GM23338 (cell line): ENCODE measurements around the gene SFXN5. TPM values are rescaled to one million over a fixed set of nuclear protein-coding genes. Genes with fewer than 3 reads are reported as not detected.
A peak's percentile ranks its signal among the peaks of the same experiment; 100 is the strongest.

Experiments used
- ATAC-seq: fragments of 200-7000 bp; cut with Tn5 transposase; 3 replicates; pipeline ENCODE4 v1.9.1; 2020
- DNase-seq: peaks from one replicate; pipeline ENCODE4 v3.0.0-alpha.2; 2015; ENCODE audit warnings: low spot score
- H2AFZ ChIP-seq: fragments of 200-600 bp; sonication (generic); 2 replicates; pipeline ENCODE4 v1.8.0; 2016; ENCODE audit warnings: antibody characterized with exemption, mild to moderate bottlenecking, moderate library complexity
- H3F3A ChIP-seq: fragments of 200-600 bp; sonication (generic); replicated peaks from 2 replicates; pipeline ENCODE4 v1.8.0; 2017; ENCODE audit warnings: antibody characterized with exemption, mixed run types, low read depth
- H3K27ac ChIP-seq: fragments of 200-600 bp; sonication (generic); 2 replicates; pipeline ENCODE4 v1.6.1; 2016; ENCODE audit warnings: low read depth
- H3K27me3 ChIP-seq: fragments of 200-600 bp; sonication (generic); 2 replicates; pipeline ENCODE4 v1.8.0; 2016; ENCODE audit warnings: mild to moderate bottlenecking, mixed run types, moderate library complexity; ENCODE audit not compliant: insufficient read depth
- H3K36me3 ChIP-seq: fragments of 200-600 bp; sonication (generic); 2 replicates; pipeline ENCODE4 v1.8.0; 2016; ENCODE audit warnings: mild to moderate bottlenecking; ENCODE audit not compliant: insufficient read depth
- H3K4me1 ChIP-seq: fragments of 200-600 bp; sonication (generic); 2 replicates; pipeline ENCODE4 v1.8.0; 2016; ENCODE audit warnings: mild to moderate bottlenecking, moderate library complexity; ENCODE audit not compliant: insufficient read depth
- H3K4me2 ChIP-seq: fragments of 200-600 bp; sonication (generic); 2 replicates; pipeline ENCODE4 v1.7.1; 2017; ENCODE audit warnings: mixed run types
- H3K4me3 ChIP-seq: fragments of 200-600 bp; sonication (generic); 2 replicates; pipeline ENCODE4 v1.6.1; 2016; ENCODE audit warnings: mixed run types
- H3K79me2 ChIP-seq: fragments of 200-600 bp; sonication (generic); replicated peaks from 2 replicates; pipeline ENCODE4 v1.8.0; 2017; ENCODE audit warnings: mild to moderate bottlenecking; ENCODE audit not compliant: insufficient read depth
- H3K9me2 ChIP-seq: fragments of 200-600 bp; sonication (generic); 2 replicates; pipeline ENCODE4 v1.8.0; 2017; ENCODE audit not compliant: insufficient read depth
- H4K20me1 ChIP-seq: fragments of 200-600 bp; sonication (generic); replicated peaks from 2 replicates; pipeline ENCODE4 v1.8.0; 2017; ENCODE audit warnings: mild to moderate bottlenecking; ENCODE audit not compliant: insufficient read depth
- H3K27ac Mint-ChIP-seq: 2 replicates; pipeline ENCODE4 v1.8.0; 2020; ENCODE audit warnings: inconsistent platforms, mild to moderate bottlenecking, moderate library complexity, mixed read lengths
- H3K27me3 Mint-ChIP-seq: 3 replicates; pipeline ENCODE4 v1.8.0; 2022; ENCODE audit warnings: low read depth, mild to moderate bottlenecking, moderate library complexity, mixed read lengths, inconsistent platforms; ENCODE audit not compliant: insufficient read depth, poor library complexity
- H3K36me3 Mint-ChIP-seq: 3 replicates; pipeline ENCODE4 v1.8.0; 2021; ENCODE audit warnings: low read depth, mild to moderate bottlenecking, inconsistent platforms, moderate library complexity, mixed read lengths
- H3K4me1 Mint-ChIP-seq: 3 replicates; pipeline ENCODE4 v1.8.0; 2020; ENCODE audit warnings: mild to moderate bottlenecking, inconsistent platforms, mixed read lengths
- H3K4me3 Mint-ChIP-seq: 3 replicates; pipeline ENCODE4 v1.8.0; 2021; ENCODE audit warnings: moderate library complexity, mild to moderate bottlenecking, inconsistent platforms, mixed read lengths
- H3K9me3 Mint-ChIP-seq: 3 replicates; pipeline ENCODE4 v1.8.0; 2020; ENCODE audit warnings: moderate library complexity, mild to moderate bottlenecking, inconsistent platforms, mixed read lengths
- CREB1 ChIP-seq: fragments of 250-450 bp; sonication (Bioruptor Pico); IDR thresholded peaks from 2 replicates; pipeline ENCODE4 v1.5.0; 2020; ENCODE audit warnings: low read depth, mild to moderate bottlenecking, moderate library complexity
- EZH2 ChIP-seq: fragments of 200-600 bp; sonication (generic); IDR thresholded peaks from one replicate; pipeline ENCODE4 v1.8.0; 2017; ENCODE audit warnings: antibody characterized with exemption, mild to moderate bottlenecking, low read depth; ENCODE audit not compliant: unreplicated experiment
- JUNB ChIP-seq: IDR thresholded peaks from one replicate; pipeline ENCODE4 v1.6.1; 2016; ENCODE audit warnings: antibody characterized with exemption; ENCODE audit not compliant: unreplicated experiment
- NANOG ChIP-seq: IDR thresholded peaks from 2 replicates; pipeline ENCODE4 v1.6.1; 2016; ENCODE audit warnings: antibody characterized with exemption, borderline replicate concordance
- POLR2AphosphoS5 ChIP-seq: IDR thresholded peaks from 2 replicates; pipeline ENCODE4 v1.6.1; 2016; ENCODE audit warnings: antibody characterized with exemption, low read depth
- REST ChIP-seq: IDR thresholded peaks from one replicate; pipeline ENCODE4 v1.6.1; 2018; ENCODE audit warnings: antibody characterized with exemption; ENCODE audit not compliant: unreplicated experiment
- ZNF331 ChIP-seq: fragments of 250-450 bp; sonication (Bioruptor Pico); IDR thresholded peaks from 2 replicates; pipeline ENCODE4 v1.5.0; 2020; ENCODE audit warnings: low read depth, mild to moderate bottlenecking, moderate library complexity
- polyA plus RNA-seq: library from polyadenylated mRNA; unstranded; fragments of >200 nt; fragmentation: Nextera tagmentation; extraction: Ambion mirVana; gene quantifications from 2 replicates; pipeline ENCODE4 v1.2.1, GENCODE V29; 2016
- total RNA-seq: library from RNA; depleted of rRNA; stranded (reverse); fragments of >200 nt; shearing (Covaris generic); gene quantifications from 2 replicates; pipeline ENCODE4 v1.2.3, GENCODE V29; 2014

SFXN5 gene
- total and polyA plus RNA-seq, 2 experiments from 2014 or later = 23.6 to 25.8 TPM

GRCh38 chr2:73070643-73071359 lies 711 bp downstream of the SFXN5 start:
- ATAC-seq (peak; percentile 42), DNase-seq (peak; percentile 77)
- H3K36me3 Mint-ChIP-seq = peaks cover 6% of the 10 kb centered on the region; the same call in 2 of the 3 replicates
- H2AFZ ChIP-seq = peak overlapping the region; percentile 78
- H3K9me2 ChIP-seq = no peaks in the 10 kb centered on the region
- H3K27me3 Mint-ChIP-seq = peaks cover 23% of the 10 kb centered on the region
- no peaks in the 10 kb centered on the region for H3K9me3 Mint-ChIP-seq
- H3K4me2 ChIP-seq = peak overlapping the region; percentile 97
- peak overlapping the region; percentile 88 for H3K27ac ChIP-seq
- peaks cover 22% of the 10 kb centered on the region for H3K4me1 Mint-ChIP-seq
- peaks cover 15% of the 10 kb centered on the region; the same call in 1 of the 2 replicates for H3K4me1 ChIP-seq
- H3K4me3 ChIP-seq = peak overlapping the region; percentile 81
- 0 out of 2 replicates have a peak, but pooled peaks cover 4% of the 10 kb centered on the region for H3F3A ChIP-seq
- H4K20me1 ChIP-seq = peaks cover 14% of the 10 kb centered on the region; the same call in 1 of the 2 replicates
- H3K36me3 ChIP-seq = no peaks in the 10 kb centered on the region
- H3K27ac Mint-ChIP-seq = no peak overlapping the region; the same call in 1 of the 2 replicates
- no peaks in the 10 kb centered on the region for H3K27me3 ChIP-seq
- no peak for TF ChIP-seq JUNB
- peak; percentile 74 for TF ChIP-seq POLR2AphosphoS5
- TF ChIP-seq NANOG = no peak
- H3K4me3 Mint-ChIP-seq = peak overlapping the region; percentile 82
- peaks cover 46% of the 10 kb centered on the region for H3K79me2 ChIP-seq

DNA sequence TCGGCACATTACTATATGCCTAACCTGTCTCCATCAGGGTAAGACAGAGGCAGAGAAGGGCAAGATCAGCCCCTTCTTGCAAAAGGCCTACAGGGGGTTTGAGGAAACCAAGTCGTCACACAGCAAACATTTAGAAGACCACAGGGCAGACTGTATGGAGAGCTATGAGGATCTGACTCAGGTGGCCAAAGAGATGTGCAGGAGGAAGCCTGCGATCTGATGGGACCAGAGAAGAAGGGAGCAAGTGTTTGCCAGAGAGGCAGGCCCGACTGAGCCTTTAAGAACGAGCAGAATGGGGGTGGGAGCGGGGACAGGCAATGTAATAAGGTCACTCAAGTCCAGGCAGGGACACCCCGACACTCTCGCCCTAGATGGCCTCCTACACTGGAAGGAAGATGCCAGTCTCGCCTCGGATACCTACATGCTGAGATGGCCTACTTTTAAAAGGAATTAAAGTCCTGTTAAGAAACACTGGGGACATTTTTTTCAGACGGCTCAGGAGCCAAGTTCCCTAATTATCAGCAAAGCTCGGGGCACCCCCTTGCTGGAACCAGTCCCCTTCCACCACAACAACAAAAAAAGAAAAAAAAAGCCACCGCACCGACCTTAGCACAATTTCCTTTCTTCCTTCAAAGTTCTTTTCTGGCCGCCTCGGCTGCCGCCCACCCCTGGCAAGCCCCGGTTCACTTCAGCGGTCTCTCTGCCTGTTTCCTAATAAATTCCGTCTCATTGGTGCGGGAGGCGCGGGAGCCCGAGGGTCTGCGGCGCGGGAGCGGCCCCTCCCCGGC lies 1.5 kb downstream of the SFXN5 start:
- H4K20me1 ChIP-seq = peaks cover 14% of the 10 kb centered on the region; the same call in 1 of the 2 replicates
- peak overlapping the region; percentile 78 for H2AFZ ChIP-seq
- peak overlapping the region; percentile 97 for H3K4me2 ChIP-seq
- H3K4me1 ChIP-seq = peaks cover 15% of the 10 kb centered on the region; the same call in 1 of the 2 replicates
- TF ChIP-seq NANOG (no peak), ZNF331 (no peak), CREB1 (CRISPR knock-in tag) (no peak), EZH2 (no peak), REST (no peak)
- no peaks in the 10 kb centered on the region for H3K36me3 ChIP-seq
- no peaks in the 10 kb centered on the region for H3K9me2 ChIP-seq
- peaks cover 22% of the 10 kb centered on the region for H3K4me1 Mint-ChIP-seq
- H3K27me3 ChIP-seq = no peaks in the 10 kb centered on the region
- DNase-seq (no peak), ATAC-seq (no peak)
- no peaks in the 10 kb centered on the region for H3K9me3 Mint-ChIP-seq
- H3K79me2 ChIP-seq = peaks cover 54% of the 10 kb centered on the region
- H3K4me3 ChIP-seq = peak overlapping the region; percentile 81
- peak overlapping the region; percentile 9; the same call in 1 of the 2 replicates for H3K27ac Mint-ChIP-seq
- peaks cover 24% of the 10 kb centered on the region for H3K27me3 Mint-ChIP-seq
- peak overlapping the region; percentile 82 for H3K4me3 Mint-ChIP-seq
- H3K36me3 Mint-ChIP-seq = peaks cover 9% of the 10 kb centered on the region
- no peak overlapping the region; the same call in 1 of the 2 replicates for H3K27ac ChIP-seq
- H3F3A ChIP-seq = 0 out of 2 replicates have a peak, but pooled peaks cover 4% of the 10 kb centered on the region
